H1 (cell line): ENCODE data around the gene TPPP3. TPM values are rescaled to one million over a fixed set of nuclear protein-coding genes. Genes with fewer than 3 reads are reported as not detected.

Experiments used
- CTCF ChIA-PET: fragments of 300-600 bp; sonication (Branson Sonifier 250); formaldehyde crosslinking; loops from one replicate; lab custom pipeline; 2021; ENCODE audit not compliant: partially characterized antibody; lab: Charles Lee
- POLR2A ChIA-PET: fragments of 300-600 bp; sonication (Branson Sonifier 250); formaldehyde crosslinking; loops from one replicate; lab custom pipeline; 2021; ENCODE audit warnings: inconsistent platforms; ENCODE audit not compliant: partially characterized antibody; lab: Charles Lee
- DNase-seq, 2 experiments: peaks; one replicate each; pipeline versions ENCODE4 v3.0.0 to v3.0.0-alpha.2; 2010 to 2022; ENCODE audit warnings: low spot score in 2 of 2, low read depth in 1 of 2, mixed read lengths in 1 of 2
- FAIRE-seq: peaks from 2 replicates; lab custom pipeline; 2011; peaks lifted over from hg19 to GRCh38; lab: Jason Lieb, UNC
- H2AFZ ChIP-seq: 2 replicates; pipeline ENCODE4 v1.8.1; 2012; ENCODE audit warnings: low read length, inconsistent platforms
- H2AK5ac ChIP-seq: 2 replicates; pipeline ENCODE4 v1.6.1; 2013; ENCODE audit warnings: low read depth, low read length
- H2BK120ac ChIP-seq: replicated peaks from 2 replicates; pipeline ENCODE3; 2013; ENCODE audit warnings: low read depth, low read length, inconsistent platforms
- H2BK12ac ChIP-seq: 2 replicates; pipeline ENCODE4 v1.6.1; 2013; ENCODE audit warnings: low read depth, low read length
- H2BK15ac ChIP-seq: 2 replicates; pipeline ENCODE4 v1.6.1; 2013; ENCODE audit warnings: low read length
- H2BK20ac ChIP-seq: 2 replicates; pipeline ENCODE4 v1.6.1; 2013; ENCODE audit warnings: low read length
- H2BK5ac ChIP-seq: 2 replicates; pipeline ENCODE4 v1.6.1; 2013; ENCODE audit warnings: low read depth, low read length
- H3K14ac ChIP-seq: 2 replicates; pipeline ENCODE4 v1.6.1; 2013; ENCODE audit warnings: inconsistent platforms; ENCODE audit not compliant: insufficient read length
- H3K18ac ChIP-seq: 2 replicates; pipeline ENCODE4 v1.6.1; 2013; ENCODE audit warnings: low read length; ENCODE audit errors: extremely low read depth
- H3K23ac ChIP-seq: 2 replicates; pipeline ENCODE4 v1.6.1; 2013; ENCODE audit warnings: inconsistent platforms; ENCODE audit not compliant: insufficient read length
- H3K23me2 ChIP-seq: 2 replicates; pipeline ENCODE4 v1.6.1; 2013; ENCODE audit warnings: low read depth, low read length
- H3K27ac ChIP-seq: 2 replicates; pipeline ENCODE4 v1.6.1; 2011; ENCODE audit warnings: low read depth, low read length, inconsistent platforms
- H3K27me3 ChIP-seq, 4 experiments: replicated peaks in 1 of 4; 1 replicate in 1 of 4; 2 replicates in 3 of 4; pipeline versions ENCODE4 v1.6.1 to v1.8.1; 2011 to 2013; ENCODE audit warnings: low read length in 3 of 4, mild to moderate bottlenecking in 3 of 4, inconsistent platforms in 2 of 4, mixed read lengths in 2 of 4, moderate library complexity in 1 of 4; ENCODE audit not compliant: control insufficient read depth in 3 of 4, insufficient read depth in 3 of 4; ENCODE audit errors: extremely low read depth in 1 of 4
- H3K36me3 ChIP-seq, 4 experiments: 2 replicates each; pipeline versions ENCODE4 v1.6.1 to v1.8.1; 2011 to 2013; ENCODE audit warnings: mild to moderate bottlenecking in 4 of 4, low read length in 3 of 4, moderate library complexity in 2 of 4, control low read depth in 1 of 4, inconsistent platforms in 1 of 4; ENCODE audit not compliant: insufficient read depth in 4 of 4, control insufficient read depth in 2 of 4
- H3K4ac ChIP-seq: replicated peaks from 2 replicates; pipeline ENCODE3; 2013; ENCODE audit warnings: low read length, low read depth, mixed read lengths, inconsistent platforms; ENCODE audit not compliant: insufficient read length
- H3K4me1 ChIP-seq, 4 experiments: replicated peaks in 1 of 4; 1 replicate in 1 of 4; 2 replicates in 3 of 4; pipeline versions ENCODE4 v1.6.1 to v1.8.1; 2011 to 2013; ENCODE audit warnings: low read length in 3 of 4, inconsistent platforms in 2 of 4, mixed read lengths in 1 of 4; ENCODE audit not compliant: insufficient read depth in 4 of 4, control insufficient read depth in 3 of 4
- H3K4me2 ChIP-seq, 2 experiments: 2 replicates each; pipeline versions ENCODE4 v1.6.1 to v1.8.1; 2011 to 2013; ENCODE audit warnings: low read depth in 2 of 2, low read length in 2 of 2, control low read depth in 1 of 2, inconsistent platforms in 1 of 2, mild to moderate bottlenecking in 1 of 2; ENCODE audit not compliant: insufficient read depth in 1 of 2
- H3K4me3 ChIP-seq, 4 experiments: fragments of 200-600, 300-600 bp in 1 of 4; sonication (generic), shearing (Covaris generic), sonication (Bioruptor Twin) in 1 of 4; 2 replicates each; pipeline versions ENCODE4 v1.5.1 to v1.8.1; 2011 to 2016; ENCODE audit warnings: low read length in 4 of 4, low read depth in 3 of 4, control low read depth in 2 of 4, inconsistent platforms in 2 of 4, mild to moderate bottlenecking in 2 of 4, mixed read lengths in 1 of 4, moderate library complexity in 1 of 4; ENCODE audit not compliant: insufficient read depth in 2 of 4; ENCODE audit errors: extremely low read depth in 1 of 4
- H3K56ac ChIP-seq: replicated peaks from 2 replicates; pipeline ENCODE3; 2013; ENCODE audit warnings: low read depth, mild to moderate bottlenecking, mixed read lengths, low read length, inconsistent platforms; ENCODE audit not compliant: insufficient read length
- H3K79me1 ChIP-seq: 2 replicates; pipeline ENCODE4 v1.6.1; 2013; ENCODE audit warnings: low read depth, low read length, control low read depth
- H3K79me2 ChIP-seq, 2 experiments: 2 replicates each; pipeline versions ENCODE4 v1.6.1 to v1.8.1; 2012 to 2013; ENCODE audit warnings: low read length in 2 of 2, mild to moderate bottlenecking in 2 of 2, inconsistent platforms in 1 of 2; ENCODE audit not compliant: insufficient read depth in 2 of 2, control insufficient read depth in 1 of 2
- H3K9ac ChIP-seq, 4 experiments: replicated peaks in 1 of 4; 1 replicate in 1 of 4; 2 replicates in 3 of 4; pipeline versions ENCODE4 v1.6.1 to v1.8.1; 2011 to 2013; ENCODE audit warnings: low read depth in 3 of 4, low read length in 3 of 4, control low read depth in 2 of 4, mild to moderate bottlenecking in 2 of 4, moderate library complexity in 2 of 4, inconsistent platforms in 1 of 4; ENCODE audit errors: extremely low read depth in 1 of 4
- H3K9me3 ChIP-seq, 2 experiments: 2 replicates each; pipeline versions ENCODE4 v1.6.1 to v1.8.1; 2012 to 2013; ENCODE audit warnings: mild to moderate bottlenecking in 2 of 2, moderate library complexity in 2 of 2, control low read depth in 1 of 2, inconsistent platforms in 1 of 2, low read depth in 1 of 2, low read length in 1 of 2, mixed read lengths in 1 of 2; ENCODE audit not compliant: insufficient read depth in 2 of 2
- H4K20me1 ChIP-seq, 2 experiments: replicated peaks in 1 of 2; 2 replicates each; pipeline versions ENCODE3 to v1.8.1; 2011 to 2013; ENCODE audit warnings: inconsistent platforms in 2 of 2, low read length in 2 of 2, mild to moderate bottlenecking in 1 of 2; ENCODE audit not compliant: insufficient read depth in 2 of 2, control insufficient read depth in 1 of 2
- H4K5ac ChIP-seq: 2 replicates; pipeline ENCODE4 v1.6.1; 2013; ENCODE audit warnings: low read length, low read depth, mixed read lengths, inconsistent platforms; ENCODE audit not compliant: insufficient read length
- H4K8ac ChIP-seq: 2 replicates; pipeline ENCODE4 v1.8.0; 2013; ENCODE audit warnings: mild to moderate bottlenecking, moderate library complexity, low read length, inconsistent platforms; ENCODE audit not compliant: insufficient read depth; ENCODE audit errors: extremely low read depth
- H4K91ac ChIP-seq: replicated peaks from 2 replicates; pipeline ENCODE3; 2013; ENCODE audit warnings: low read length, mixed read lengths, inconsistent platforms; ENCODE audit not compliant: insufficient read length
- SP2 ChIP-seq: IDR thresholded peaks from 2 replicates; pipeline ENCODE4 v1.6.1; 2012; ENCODE audit warnings: mild to moderate bottlenecking, low read length, inconsistent platforms
- WGBS, 2 experiments: shearing (Covaris generic) in 1 of 2; methylation state at CpG; one replicate each; pipeline versions ENCODE4 v1.1.6 to v1.1.7; 2013 to 2015; ENCODE audit warnings: low lambda C conversion rate in 2 of 2, mixed read lengths in 2 of 2, inconsistent platforms in 1 of 2, low coverage in 1 of 2, missing lambda C conversion rate in 1 of 2; ENCODE audit not compliant: insufficient replicate concordance in 2 of 2, insufficient coverage in 1 of 2, insufficient read length in 1 of 2; ENCODE audit errors: extremely low coverage in 1 of 2, missing lambda C conversion rate in 1 of 2; 5-methylcytosine and 5-hydroxymethylcytosine counted together
- polyA plus RNA-seq, 7 experiments: library from polyadenylated mRNA; depleted of rRNA in 3 of 7; stranded (reverse) in 5 of 7; unstranded in 2 of 7; fragments of >200 nt in 5 of 7; fragments of 200-250 nt in 2 of 7; gene quantifications; 1 replicate in 5 of 7; 2 replicates in 1 of 7; 4 replicates in 1 of 7; pipeline versions ENCODE4 v1.2.1 to v1.2.3, GENCODE V29; 2011 to 2013; ENCODE audit warnings: missing spikeins in 2 of 7, mixed read lengths in 2 of 7
- total RNA-seq: library from RNA; stranded (reverse); fragmentation: NEBNext Ultra II Directional; extraction: Animal tissue kit (Norgen Biotek cat#: 25700); gene quantifications from 2 replicates; pipeline ENCODE4 v1.2.1, GENCODE V29; 2021

The TPPP3 gene
- total and polyA plus RNA-seq, 2 of the 8 experiments (the other 6 are each of a cell fraction or from before 2014, with no cell fraction given), result 0.77 to 1.0 TPM

GRCh38 chr16:67409631-67410030 lies 16.3 kb upstream of the TPPP3 start:
- Histone ChIP-seq H2AK5ac (no peak overlapping the region), H2BK15ac (no peak overlapping the region), H3K4me1 (peaks cover 2 to 23% (median 5%) of the 10 kb centered on the region in 4 experiments), H3K23ac (no peak overlapping the region), H2AFZ (no peak overlapping the region), H4K5ac (no peak overlapping the region), H3K4me3 (no peak overlapping the region), H3K4ac (no peak overlapping the region), H3K23me2 (no peaks in the 10 kb centered on the region), H2BK5ac (0 out of 2 replicates have a peak overlapping the region, but pooled peaks have one; percentile 81), H3K79me2 (no peaks in the 10 kb centered on the region), H3K9ac (no peak overlapping the region; a peak in 2 of 7 replicates), H3K36me3 (no peaks in the 10 kb centered on the region), H3K4me2 (no peak overlapping the region), H4K8ac (peak overlapping the region; percentile 45; the same call in 1 of the 2 replicates), H2BK120ac (no peak overlapping the region), H4K20me1 (no peaks in the 10 kb centered on the region), H2BK20ac (no peak overlapping the region), H3K18ac (no peak overlapping the region), H2BK12ac (peak overlapping the region; percentile 39; the same call in 1 of the 2 replicates), H3K27ac (no peak overlapping the region), H3K56ac (no peak overlapping the region), H3K27me3 (no peaks in the 10 kb centered on the region; a peak in 2 of 7 replicates), H3K79me1 (no peaks in the 10 kb centered on the region), H3K14ac (no peak overlapping the region), H3K9me3 (no peaks in the 10 kb centered on the region), H4K91ac (no peak overlapping the region)
- FAIRE-seq, result no peak
- CTCF ChIA-PET, result interaction anchor here (1.6 to 32.4 kb wide), 3 partner anchors 8 to 149 kb away, joined by 5 to 476 read pairs (median 476); partner anchors contain the start of genes TPPP3 and ZDHHC1
- POLR2A ChIA-PET, result no interaction called here
- DNase-seq, result no peak
- 88% methylated on average over 9 of the region's 9 CpGs; no CpG with 5 or more reads in 1 of the 2 experiments for WGBS, 2 experiments
- TF ChIP-seq SP2, result no peak
